Panc1 (cell line): Measurements from ENCODE around the gene TMEM222.

Source experiments
- POLR2AphosphoS5 ChIP-seq: IDR thresholded peaks from 2 replicates; pipeline ENCODE4 v1.6.1; 2012; ENCODE audit warnings: mild to moderate bottlenecking, low read depth, low read length, moderate library complexity
- REST ChIP-seq, 2 experiments: IDR thresholded peaks; 2 replicates each; pipeline ENCODE4 v1.6.1; 2011 to 2012; ENCODE audit warnings: low read depth in 2 of 2, control low read depth in 1 of 2, low read length in 1 of 2, mild to moderate bottlenecking in 1 of 2, moderate library complexity in 1 of 2; ENCODE audit not compliant: insufficient read depth in 1 of 2
- SIN3A ChIP-seq: IDR thresholded peaks from 2 replicates; pipeline ENCODE4 v1.6.1; 2012; ENCODE audit warnings: low read depth, mild to moderate bottlenecking, low read length, moderate library complexity, borderline replicate concordance; ENCODE audit not compliant: insufficient read depth
- TCF7L2 ChIP-seq: IDR thresholded peaks from 2 replicates; pipeline ENCODE4 v1.6.1; 2011; ENCODE audit warnings: mild to moderate bottlenecking, low read depth, low read length, inconsistent platforms
- TF ChIP-seq, protein P1 (sequence below): fragments of 450-650 bp; IDR thresholded peaks from 2 replicates; pipeline ENCODE4 v1.5.1; 2017; ENCODE audit warnings: mild to moderate bottlenecking

DNA sequence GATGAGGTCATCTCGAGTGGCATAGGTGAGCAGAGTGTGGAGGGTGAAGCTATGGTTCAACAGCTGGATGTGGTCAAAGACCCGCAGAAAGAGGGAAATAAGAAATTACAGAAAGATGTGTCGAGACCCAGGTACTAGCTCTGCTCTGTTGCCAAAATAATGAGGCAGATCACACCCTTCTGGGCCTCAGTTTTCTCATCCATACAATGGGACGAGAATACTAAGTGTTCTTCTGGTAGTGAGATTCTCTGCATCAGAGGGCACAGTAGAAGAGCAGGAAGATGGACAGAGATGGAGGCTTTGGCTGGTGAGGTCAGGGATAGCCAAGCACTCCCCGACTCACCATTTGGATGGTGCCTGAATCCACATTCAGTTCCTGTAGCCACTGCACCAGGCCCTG, 33.7 kb downstream of the TMEM222 start:
- TF ChIP-seq, protein P1, sequence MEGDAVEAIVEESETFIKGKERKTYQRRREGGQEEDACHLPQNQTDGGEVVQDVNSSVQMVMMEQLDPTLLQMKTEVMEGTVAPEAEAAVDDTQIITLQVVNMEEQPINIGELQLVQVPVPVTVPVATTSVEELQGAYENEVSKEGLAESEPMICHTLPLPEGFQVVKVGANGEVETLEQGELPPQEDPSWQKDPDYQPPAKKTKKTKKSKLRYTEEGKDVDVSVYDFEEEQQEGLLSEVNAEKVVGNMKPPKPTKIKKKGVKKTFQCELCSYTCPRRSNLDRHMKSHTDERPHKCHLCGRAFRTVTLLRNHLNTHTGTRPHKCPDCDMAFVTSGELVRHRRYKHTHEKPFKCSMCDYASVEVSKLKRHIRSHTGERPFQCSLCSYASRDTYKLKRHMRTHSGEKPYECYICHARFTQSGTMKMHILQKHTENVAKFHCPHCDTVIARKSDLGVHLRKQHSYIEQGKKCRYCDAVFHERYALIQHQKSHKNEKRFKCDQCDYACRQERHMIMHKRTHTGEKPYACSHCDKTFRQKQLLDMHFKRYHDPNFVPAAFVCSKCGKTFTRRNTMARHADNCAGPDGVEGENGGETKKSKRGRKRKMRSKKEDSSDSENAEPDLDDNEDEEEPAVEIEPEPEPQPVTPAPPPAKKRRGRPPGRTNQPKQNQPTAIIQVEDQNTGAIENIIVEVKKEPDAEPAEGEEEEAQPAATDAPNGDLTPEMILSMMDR: no peak
- TF ChIP-seq REST (IDR thresholded peaks at IDR 0.05; ENCODE audit: insufficient read depth in 1 of 2, low read depth in 2 of 2, low read length in 1 of 2): no peak
- TF ChIP-seq POLR2AphosphoS5: no peak
- no peak for TF ChIP-seq TCF7L2
- no peak for TF ChIP-seq SIN3A
